Astrocyte (in vitro differentiated cells and primary cell): ENCODE measurements around the gene FAM209B.

ENCODE experiments used
- EZH2 ChIP-seq: IDR thresholded peaks from 2 replicates; pipeline ENCODE4 v1.6.1; 2012; ENCODE audit warnings: mild to moderate bottlenecking, low read length, inconsistent platforms; ENCODE audit not compliant: insufficient read depth
- TF ChIP-seq, protein P1 (sequence below): IDR thresholded peaks from 2 replicates; pipeline ENCODE4 v1.5.1; 2011; ENCODE audit warnings: low read depth, mild to moderate bottlenecking, inconsistent platforms, low read length, moderate library complexity; ENCODE audit not compliant: insufficient read depth

DNA sequence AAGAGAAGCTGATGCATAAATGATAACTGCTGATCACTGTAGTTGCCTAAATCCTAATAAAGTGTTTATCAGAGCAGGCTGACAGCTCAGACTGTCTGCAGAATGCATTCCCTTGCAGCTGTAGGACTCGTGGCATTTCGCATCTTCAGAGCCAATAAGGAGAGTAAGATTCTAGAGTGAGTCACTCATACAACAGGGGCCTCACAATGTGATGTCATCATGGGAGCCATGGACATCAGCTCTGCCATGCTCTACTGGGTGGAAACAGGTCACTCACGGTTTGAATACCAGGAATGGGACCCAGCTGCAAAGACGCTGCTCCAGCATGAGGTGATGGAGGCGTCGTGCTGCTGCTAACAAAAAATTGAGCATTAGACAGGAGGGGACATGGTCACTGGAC lies 7.4 kb downstream of the FAM209B start:
- TF ChIP-seq, protein P1, sequence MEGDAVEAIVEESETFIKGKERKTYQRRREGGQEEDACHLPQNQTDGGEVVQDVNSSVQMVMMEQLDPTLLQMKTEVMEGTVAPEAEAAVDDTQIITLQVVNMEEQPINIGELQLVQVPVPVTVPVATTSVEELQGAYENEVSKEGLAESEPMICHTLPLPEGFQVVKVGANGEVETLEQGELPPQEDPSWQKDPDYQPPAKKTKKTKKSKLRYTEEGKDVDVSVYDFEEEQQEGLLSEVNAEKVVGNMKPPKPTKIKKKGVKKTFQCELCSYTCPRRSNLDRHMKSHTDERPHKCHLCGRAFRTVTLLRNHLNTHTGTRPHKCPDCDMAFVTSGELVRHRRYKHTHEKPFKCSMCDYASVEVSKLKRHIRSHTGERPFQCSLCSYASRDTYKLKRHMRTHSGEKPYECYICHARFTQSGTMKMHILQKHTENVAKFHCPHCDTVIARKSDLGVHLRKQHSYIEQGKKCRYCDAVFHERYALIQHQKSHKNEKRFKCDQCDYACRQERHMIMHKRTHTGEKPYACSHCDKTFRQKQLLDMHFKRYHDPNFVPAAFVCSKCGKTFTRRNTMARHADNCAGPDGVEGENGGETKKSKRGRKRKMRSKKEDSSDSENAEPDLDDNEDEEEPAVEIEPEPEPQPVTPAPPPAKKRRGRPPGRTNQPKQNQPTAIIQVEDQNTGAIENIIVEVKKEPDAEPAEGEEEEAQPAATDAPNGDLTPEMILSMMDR: no peak
- no peak for TF ChIP-seq EZH2
